ENCODE data around the gene FBXW10. TPM values are rescaled to one million over a fixed set of nuclear protein-coding genes. Genes with fewer than 3 reads are reported as not detected.
"Not testable (repeated sequence)": the region's sequence is repeated elsewhere in the genome, so short reads cannot be mapped to it uniquely, and the experiment has no call there.

Gene FBXW10
- total and polyA plus RNA-seq, 2 of the 8 experiments (the other 6 are each of a cell fraction or from before 2014, with no cell fraction given): not detected

DNA sequence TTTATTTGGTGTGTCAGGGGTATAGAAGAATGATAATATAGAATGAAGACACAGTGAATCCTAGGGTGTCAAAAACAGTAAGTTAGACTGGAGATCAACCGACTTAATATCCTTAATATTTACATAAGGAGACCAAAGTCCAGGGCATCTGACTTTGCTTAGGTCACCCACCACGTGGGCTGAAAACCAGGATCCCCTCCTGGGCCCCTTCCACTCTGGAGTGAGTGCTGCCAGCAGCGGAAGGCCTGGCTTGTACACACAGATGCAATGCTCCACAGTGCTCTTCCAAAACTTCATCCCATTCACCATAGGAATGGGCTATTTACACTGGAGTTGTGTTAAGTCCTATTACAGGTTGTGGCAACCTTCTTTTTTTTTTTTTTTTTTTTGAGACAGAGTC, 2.7 kb downstream of the FBXW10 start:
- H4K20me1 ChIP-seq (replicated peaks in 1 of 2; ENCODE audit: control insufficient read depth in 1 of 2, insufficient read depth in 2 of 2, low read length in 2 of 2); H3K23ac ChIP-seq (ENCODE audit: insufficient read length); DNase-seq (ENCODE audit: low read depth in 1 of 2, low spot score in 2 of 2); H3K27me3 ChIP-seq (replicated peaks in 1 of 4; ENCODE audit: control insufficient read depth in 3 of 4, extremely low read depth in 1 of 4, insufficient read depth in 3 of 4, low read length in 3 of 4); H3K4me1 ChIP-seq (replicated peaks in 1 of 4; ENCODE audit: control insufficient read depth in 3 of 4, insufficient read depth in 4 of 4, low read length in 3 of 4); H2AFZ ChIP-seq (ENCODE audit: low read length); H3K9ac ChIP-seq (replicated peaks in 1 of 4; ENCODE audit: extremely low read depth in 1 of 4, low read depth in 3 of 4, low read length in 3 of 4); H2BK20ac ChIP-seq (ENCODE audit: low read length); H3K9me3 ChIP-seq (ENCODE audit: insufficient read depth in 2 of 2, low read depth in 1 of 2, low read length in 1 of 2); H3K18ac ChIP-seq (ENCODE audit: extremely low read depth, low read length); H3K79me1 ChIP-seq (ENCODE audit: low read depth, low read length); H3K14ac ChIP-seq (ENCODE audit: insufficient read length); H4K91ac ChIP-seq (replicated peaks; ENCODE audit: insufficient read length, low read length); CTCF ChIA-PET (ENCODE audit: partially characterized antibody); H2BK15ac ChIP-seq (ENCODE audit: low read length); H3K23me2 ChIP-seq (ENCODE audit: low read depth, low read length); H2BK120ac ChIP-seq (replicated peaks; ENCODE audit: low read depth, low read length); H3K4ac ChIP-seq (replicated peaks; ENCODE audit: insufficient read length, low read depth, low read length); H3K27ac ChIP-seq (ENCODE audit: low read depth, low read length); H4K5ac ChIP-seq (ENCODE audit: insufficient read length, low read depth, low read length); H3K56ac ChIP-seq (replicated peaks; ENCODE audit: insufficient read length, low read depth, low read length); H2BK5ac ChIP-seq (ENCODE audit: low read depth, low read length); FAIRE-seq; H3K36me3 ChIP-seq (ENCODE audit: control insufficient read depth in 2 of 4, insufficient read depth in 4 of 4, low read length in 3 of 4); H3K4me2 ChIP-seq (ENCODE audit: insufficient read depth in 1 of 2, low read depth in 2 of 2, low read length in 2 of 2); H3K79me2 ChIP-seq (ENCODE audit: control insufficient read depth in 1 of 2, insufficient read depth in 2 of 2, low read length in 2 of 2); POLR2A ChIA-PET (ENCODE audit: partially characterized antibody); H4K8ac ChIP-seq (ENCODE audit: extremely low read depth, insufficient read depth, low read length); H2AK5ac ChIP-seq (ENCODE audit: low read depth, low read length); H2BK12ac ChIP-seq (ENCODE audit: low read depth, low read length); H3K4me3 ChIP-seq (ENCODE audit: extremely low read depth in 1 of 4, insufficient read depth in 2 of 4, low read depth in 3 of 4, low read length in 4 of 4): not testable (repeated sequence)
- 91% methylated on average over 3 of the region's 3 CpGs; no CpG with 5 or more reads in 1 of the 2 experiments for WGBS, 2 experiments (ENCODE audit: extremely low coverage in 1 of 2, insufficient coverage in 1 of 2, insufficient read length in 1 of 2, insufficient replicate concordance in 2 of 2, low coverage in 1 of 2, low lambda C conversion rate in 2 of 2, missing lambda C conversion rate in 1 of 2)

DNA sequence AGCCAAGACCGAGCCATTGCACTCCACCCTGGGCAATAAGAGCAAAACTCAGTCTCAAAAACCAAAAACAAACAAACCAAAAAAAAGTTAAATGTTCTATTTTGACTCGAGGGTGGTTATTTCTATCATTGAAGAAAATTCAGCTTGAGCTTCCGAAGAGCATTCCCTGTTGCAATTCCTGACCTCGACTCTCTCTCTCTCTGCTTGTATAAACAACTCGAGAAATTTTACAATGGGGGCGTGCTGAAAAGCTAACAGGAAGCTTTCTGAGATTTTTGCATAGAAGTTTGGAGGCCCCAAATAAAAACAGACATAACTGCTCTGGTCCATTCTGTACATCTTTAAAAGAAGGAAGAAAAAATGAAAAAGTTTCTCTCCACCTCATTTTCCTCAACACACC, 3.6 kb downstream of the FBXW10 start:
- H2BK5ac ChIP-seq (ENCODE audit: low read depth, low read length); CTCF ChIA-PET (ENCODE audit: partially characterized antibody); H4K20me1 ChIP-seq (replicated peaks in 1 of 2; ENCODE audit: control insufficient read depth in 1 of 2, insufficient read depth in 2 of 2, low read length in 2 of 2); H4K5ac ChIP-seq (ENCODE audit: insufficient read length, low read depth, low read length); H2BK20ac ChIP-seq (ENCODE audit: low read length); H3K56ac ChIP-seq (replicated peaks; ENCODE audit: insufficient read length, low read depth, low read length); H2BK15ac ChIP-seq (ENCODE audit: low read length); H3K36me3 ChIP-seq (ENCODE audit: control insufficient read depth in 2 of 4, insufficient read depth in 4 of 4, low read length in 3 of 4); FAIRE-seq; POLR2A ChIA-PET (ENCODE audit: partially characterized antibody); H3K9ac ChIP-seq (replicated peaks in 1 of 4; ENCODE audit: extremely low read depth in 1 of 4, low read depth in 3 of 4, low read length in 3 of 4); H3K14ac ChIP-seq (ENCODE audit: insufficient read length); H4K8ac ChIP-seq (ENCODE audit: extremely low read depth, insufficient read depth, low read length); H2AK5ac ChIP-seq (ENCODE audit: low read depth, low read length); H3K79me2 ChIP-seq (ENCODE audit: control insufficient read depth in 1 of 2, insufficient read depth in 2 of 2, low read length in 2 of 2); H3K4me3 ChIP-seq (ENCODE audit: extremely low read depth in 1 of 4, insufficient read depth in 2 of 4, low read depth in 3 of 4, low read length in 4 of 4); H3K27ac ChIP-seq (ENCODE audit: low read depth, low read length); DNase-seq (ENCODE audit: low read depth in 1 of 2, low spot score in 2 of 2); H3K23me2 ChIP-seq (ENCODE audit: low read depth, low read length); H3K27me3 ChIP-seq (replicated peaks in 1 of 4; ENCODE audit: control insufficient read depth in 3 of 4, extremely low read depth in 1 of 4, insufficient read depth in 3 of 4, low read length in 3 of 4); H3K18ac ChIP-seq (ENCODE audit: extremely low read depth, low read length); H3K4me2 ChIP-seq (ENCODE audit: insufficient read depth in 1 of 2, low read depth in 2 of 2, low read length in 2 of 2); H2BK120ac ChIP-seq (replicated peaks; ENCODE audit: low read depth, low read length); H2AFZ ChIP-seq (ENCODE audit: low read length); H3K79me1 ChIP-seq (ENCODE audit: low read depth, low read length); H4K91ac ChIP-seq (replicated peaks; ENCODE audit: insufficient read length, low read length); H3K4me1 ChIP-seq (replicated peaks in 1 of 4; ENCODE audit: control insufficient read depth in 3 of 4, insufficient read depth in 4 of 4, low read length in 3 of 4); H3K9me3 ChIP-seq (ENCODE audit: insufficient read depth in 2 of 2, low read depth in 1 of 2, low read length in 1 of 2); H3K4ac ChIP-seq (replicated peaks; ENCODE audit: insufficient read length, low read depth, low read length); H3K23ac ChIP-seq (ENCODE audit: insufficient read length); H2BK12ac ChIP-seq (ENCODE audit: low read depth, low read length): not testable (repeated sequence)
- WGBS, 2 experiments (ENCODE audit: extremely low coverage in 1 of 2, insufficient coverage in 1 of 2, insufficient read length in 1 of 2, insufficient replicate concordance in 2 of 2, low coverage in 1 of 2, low lambda C conversion rate in 2 of 2, missing lambda C conversion rate in 1 of 2): 83% methylated on average over 4 of the region's 6 CpGs; no CpG with 5 or more reads in 1 of the 2 experiments
